H1 (cell line): ENCODE data around the gene CRTC3. TPM values are rescaled to one million over a fixed set of nuclear protein-coding genes. Genes with fewer than 3 reads are reported as not detected.

Source experiments
- CTCF ChIA-PET: fragments of 300-600 bp; sonication (Branson Sonifier 250); formaldehyde crosslinking; loops from one replicate; lab custom pipeline; 2021; ENCODE audit not compliant: partially characterized antibody; lab: Charles Lee
- POLR2A ChIA-PET: fragments of 300-600 bp; sonication (Branson Sonifier 250); formaldehyde crosslinking; loops from one replicate; lab custom pipeline; 2021; ENCODE audit warnings: inconsistent platforms; ENCODE audit not compliant: partially characterized antibody; lab: Charles Lee
- DNase-seq, 2 experiments: peaks; one replicate each; pipeline versions ENCODE4 v3.0.0 to v3.0.0-alpha.2; 2010 to 2022; ENCODE audit warnings: low spot score in 2 of 2, low read depth in 1 of 2, mixed read lengths in 1 of 2
- FAIRE-seq: peaks from 2 replicates; lab custom pipeline; 2011; peaks lifted over from hg19 to GRCh38; lab: Jason Lieb, UNC
- H2AFZ ChIP-seq: 2 replicates; pipeline ENCODE4 v1.8.1; 2012; ENCODE audit warnings: low read length, inconsistent platforms
- H2AK5ac ChIP-seq: 2 replicates; pipeline ENCODE4 v1.6.1; 2013; ENCODE audit warnings: low read depth, low read length
- H2BK120ac ChIP-seq: replicated peaks from 2 replicates; pipeline ENCODE3; 2013; ENCODE audit warnings: low read depth, low read length, inconsistent platforms
- H2BK12ac ChIP-seq: 2 replicates; pipeline ENCODE4 v1.6.1; 2013; ENCODE audit warnings: low read depth, low read length
- H2BK15ac ChIP-seq: 2 replicates; pipeline ENCODE4 v1.6.1; 2013; ENCODE audit warnings: low read length
- H2BK20ac ChIP-seq: 2 replicates; pipeline ENCODE4 v1.6.1; 2013; ENCODE audit warnings: low read length
- H2BK5ac ChIP-seq: 2 replicates; pipeline ENCODE4 v1.6.1; 2013; ENCODE audit warnings: low read depth, low read length
- H3K14ac ChIP-seq: 2 replicates; pipeline ENCODE4 v1.6.1; 2013; ENCODE audit warnings: inconsistent platforms; ENCODE audit not compliant: insufficient read length
- H3K18ac ChIP-seq: 2 replicates; pipeline ENCODE4 v1.6.1; 2013; ENCODE audit warnings: low read length; ENCODE audit errors: extremely low read depth
- H3K23ac ChIP-seq: 2 replicates; pipeline ENCODE4 v1.6.1; 2013; ENCODE audit warnings: inconsistent platforms; ENCODE audit not compliant: insufficient read length
- H3K23me2 ChIP-seq: 2 replicates; pipeline ENCODE4 v1.6.1; 2013; ENCODE audit warnings: low read depth, low read length
- H3K27ac ChIP-seq: 2 replicates; pipeline ENCODE4 v1.6.1; 2011; ENCODE audit warnings: low read depth, low read length, inconsistent platforms
- H3K27me3 ChIP-seq, 4 experiments: replicated peaks in 1 of 4; 1 replicate in 1 of 4; 2 replicates in 3 of 4; pipeline versions ENCODE4 v1.6.1 to v1.8.1; 2011 to 2013; ENCODE audit warnings: low read length in 3 of 4, mild to moderate bottlenecking in 3 of 4, inconsistent platforms in 2 of 4, mixed read lengths in 2 of 4, moderate library complexity in 1 of 4; ENCODE audit not compliant: control insufficient read depth in 3 of 4, insufficient read depth in 3 of 4; ENCODE audit errors: extremely low read depth in 1 of 4
- H3K36me3 ChIP-seq, 4 experiments: 2 replicates each; pipeline versions ENCODE4 v1.6.1 to v1.8.1; 2011 to 2013; ENCODE audit warnings: mild to moderate bottlenecking in 4 of 4, low read length in 3 of 4, moderate library complexity in 2 of 4, control low read depth in 1 of 4, inconsistent platforms in 1 of 4; ENCODE audit not compliant: insufficient read depth in 4 of 4, control insufficient read depth in 2 of 4
- H3K4ac ChIP-seq: replicated peaks from 2 replicates; pipeline ENCODE3; 2013; ENCODE audit warnings: low read length, low read depth, mixed read lengths, inconsistent platforms; ENCODE audit not compliant: insufficient read length
- H3K4me1 ChIP-seq, 4 experiments: replicated peaks in 1 of 4; 1 replicate in 1 of 4; 2 replicates in 3 of 4; pipeline versions ENCODE4 v1.6.1 to v1.8.1; 2011 to 2013; ENCODE audit warnings: low read length in 3 of 4, inconsistent platforms in 2 of 4, mixed read lengths in 1 of 4; ENCODE audit not compliant: insufficient read depth in 4 of 4, control insufficient read depth in 3 of 4
- H3K4me2 ChIP-seq, 2 experiments: 2 replicates each; pipeline versions ENCODE4 v1.6.1 to v1.8.1; 2011 to 2013; ENCODE audit warnings: low read depth in 2 of 2, low read length in 2 of 2, control low read depth in 1 of 2, inconsistent platforms in 1 of 2, mild to moderate bottlenecking in 1 of 2; ENCODE audit not compliant: insufficient read depth in 1 of 2
- H3K4me3 ChIP-seq, 4 experiments: fragments of 200-600, 300-600 bp in 1 of 4; sonication (generic), shearing (Covaris generic), sonication (Bioruptor Twin) in 1 of 4; 2 replicates each; pipeline versions ENCODE4 v1.5.1 to v1.8.1; 2011 to 2016; ENCODE audit warnings: low read length in 4 of 4, low read depth in 3 of 4, control low read depth in 2 of 4, inconsistent platforms in 2 of 4, mild to moderate bottlenecking in 2 of 4, mixed read lengths in 1 of 4, moderate library complexity in 1 of 4; ENCODE audit not compliant: insufficient read depth in 2 of 4; ENCODE audit errors: extremely low read depth in 1 of 4
- H3K56ac ChIP-seq: replicated peaks from 2 replicates; pipeline ENCODE3; 2013; ENCODE audit warnings: low read depth, mild to moderate bottlenecking, mixed read lengths, low read length, inconsistent platforms; ENCODE audit not compliant: insufficient read length
- H3K79me1 ChIP-seq: 2 replicates; pipeline ENCODE4 v1.6.1; 2013; ENCODE audit warnings: low read depth, low read length, control low read depth
- H3K79me2 ChIP-seq, 2 experiments: 2 replicates each; pipeline versions ENCODE4 v1.6.1 to v1.8.1; 2012 to 2013; ENCODE audit warnings: low read length in 2 of 2, mild to moderate bottlenecking in 2 of 2, inconsistent platforms in 1 of 2; ENCODE audit not compliant: insufficient read depth in 2 of 2, control insufficient read depth in 1 of 2
- H3K9ac ChIP-seq, 4 experiments: replicated peaks in 1 of 4; 1 replicate in 1 of 4; 2 replicates in 3 of 4; pipeline versions ENCODE4 v1.6.1 to v1.8.1; 2011 to 2013; ENCODE audit warnings: low read depth in 3 of 4, low read length in 3 of 4, control low read depth in 2 of 4, mild to moderate bottlenecking in 2 of 4, moderate library complexity in 2 of 4, inconsistent platforms in 1 of 4; ENCODE audit errors: extremely low read depth in 1 of 4
- H3K9me3 ChIP-seq, 2 experiments: 2 replicates each; pipeline versions ENCODE4 v1.6.1 to v1.8.1; 2012 to 2013; ENCODE audit warnings: mild to moderate bottlenecking in 2 of 2, moderate library complexity in 2 of 2, control low read depth in 1 of 2, inconsistent platforms in 1 of 2, low read depth in 1 of 2, low read length in 1 of 2, mixed read lengths in 1 of 2; ENCODE audit not compliant: insufficient read depth in 2 of 2
- H4K20me1 ChIP-seq, 2 experiments: replicated peaks in 1 of 2; 2 replicates each; pipeline versions ENCODE3 to v1.8.1; 2011 to 2013; ENCODE audit warnings: inconsistent platforms in 2 of 2, low read length in 2 of 2, mild to moderate bottlenecking in 1 of 2; ENCODE audit not compliant: insufficient read depth in 2 of 2, control insufficient read depth in 1 of 2
- H4K5ac ChIP-seq: 2 replicates; pipeline ENCODE4 v1.6.1; 2013; ENCODE audit warnings: low read length, low read depth, mixed read lengths, inconsistent platforms; ENCODE audit not compliant: insufficient read length
- H4K8ac ChIP-seq: 2 replicates; pipeline ENCODE4 v1.8.0; 2013; ENCODE audit warnings: mild to moderate bottlenecking, moderate library complexity, low read length, inconsistent platforms; ENCODE audit not compliant: insufficient read depth; ENCODE audit errors: extremely low read depth
- H4K91ac ChIP-seq: replicated peaks from 2 replicates; pipeline ENCODE3; 2013; ENCODE audit warnings: low read length, mixed read lengths, inconsistent platforms; ENCODE audit not compliant: insufficient read length
- ATF3 ChIP-seq: IDR thresholded peaks from 2 replicates; pipeline ENCODE4 v1.6.1; 2011; ENCODE audit warnings: low read depth, mild to moderate bottlenecking, low read length; ENCODE audit not compliant: insufficient read depth
- BCL11A ChIP-seq, 2 experiments: IDR thresholded peaks; one replicate each; pipeline ENCODE4 v1.6.1; 2011; ENCODE audit warnings: low read depth in 2 of 2, low read length in 2 of 2, mild to moderate bottlenecking in 2 of 2
- CBX8 ChIP-seq: fragments of 300-800, 300-1000 bp; sonication (generic); IDR thresholded peaks from 2 replicates; pipeline ENCODE4 v1.7.1; 2016; ENCODE audit warnings: low read depth, low read length, borderline replicate concordance
- CREB1 ChIP-seq: IDR thresholded peaks from 2 replicates; pipeline ENCODE4 v1.6.1; 2012; ENCODE audit warnings: inconsistent platforms
- EZH2 ChIP-seq: fragments of 200-600 bp; sonication (generic); IDR thresholded peaks from 2 replicates; pipeline ENCODE4 v1.7.1; 2012; ENCODE audit warnings: low read depth, mild to moderate bottlenecking, moderate library complexity, low read length, inconsistent platforms; ENCODE audit not compliant: severe bottlenecking
- HDAC6 ChIP-seq: IDR thresholded peaks from one replicate; pipeline ENCODE4 v1.7.1; 2012; ENCODE audit warnings: low read depth, mild to moderate bottlenecking, inconsistent platforms, low read length, moderate library complexity
- MAFK ChIP-seq: IDR thresholded peaks from 2 replicates; pipeline ENCODE4 v1.6.1; 2012; ENCODE audit warnings: low read depth, mild to moderate bottlenecking, improper control_type of control experiment, low read length
- RFX5 ChIP-seq: IDR thresholded peaks from 2 replicates; pipeline ENCODE4 v1.6.1; 2011; ENCODE audit warnings: low read depth, low read length, improper control_type of control experiment, borderline replicate concordance
- SIN3A ChIP-seq, 2 experiments: IDR thresholded peaks in 1 of 2; conservative IDR thresholded peaks in 1 of 2; 2 replicates each; pipeline ENCODE4 v1.6.1; 2011 to 2012; ENCODE audit warnings: low read length in 2 of 2, improper control_type of control experiment in 1 of 2, low read depth in 1 of 2, mild to moderate bottlenecking in 1 of 2
- SIRT6 ChIP-seq: IDR thresholded peaks from one replicate; pipeline ENCODE4 v1.7.1; 2012; ENCODE audit warnings: low read length, inconsistent platforms
- SRF ChIP-seq: IDR thresholded peaks from 2 replicates; pipeline ENCODE4 v1.6.1; 2011; ENCODE audit warnings: mild to moderate bottlenecking, low read depth, low read length, moderate library complexity
- SUZ12 ChIP-seq: fragments of 200-600 bp; sonication (generic); IDR thresholded peaks from 2 replicates; pipeline ENCODE4 v1.6.1; 2012; ENCODE audit warnings: mild to moderate bottlenecking, inconsistent platforms, low read length, moderate library complexity, mixed read lengths
- ZNF274 ChIP-seq: IDR thresholded peaks from 2 replicates; pipeline ENCODE4 v1.7.0; 2012; ENCODE audit warnings: low read length, borderline replicate concordance; ENCODE audit errors: extremely low read depth
- WGBS, 2 experiments: shearing (Covaris generic) in 1 of 2; methylation state at CpG; one replicate each; pipeline versions ENCODE4 v1.1.6 to v1.1.7; 2013 to 2015; ENCODE audit warnings: low lambda C conversion rate in 2 of 2, mixed read lengths in 2 of 2, inconsistent platforms in 1 of 2, low coverage in 1 of 2, missing lambda C conversion rate in 1 of 2; ENCODE audit not compliant: insufficient replicate concordance in 2 of 2, insufficient coverage in 1 of 2, insufficient read length in 1 of 2; ENCODE audit errors: extremely low coverage in 1 of 2, missing lambda C conversion rate in 1 of 2; 5-methylcytosine and 5-hydroxymethylcytosine counted together
- polyA plus RNA-seq, 7 experiments: library from polyadenylated mRNA; depleted of rRNA in 3 of 7; stranded (reverse) in 5 of 7; unstranded in 2 of 7; fragments of >200 nt in 5 of 7; fragments of 200-250 nt in 2 of 7; gene quantifications; 1 replicate in 5 of 7; 2 replicates in 1 of 7; 4 replicates in 1 of 7; pipeline versions ENCODE4 v1.2.1 to v1.2.3, GENCODE V29; 2011 to 2013; ENCODE audit warnings: missing spikeins in 2 of 7, mixed read lengths in 2 of 7
- total RNA-seq: library from RNA; stranded (reverse); fragmentation: NEBNext Ultra II Directional; extraction: Animal tissue kit (Norgen Biotek cat#: 25700); gene quantifications from 2 replicates; pipeline ENCODE4 v1.2.1, GENCODE V29; 2021

CRTC3 gene
- total and polyA plus RNA-seq, 2 of the 8 experiments (the other 6 are each of a cell fraction or from before 2014, with no cell fraction given), result 5.0 to 5.3 TPM

DNA sequence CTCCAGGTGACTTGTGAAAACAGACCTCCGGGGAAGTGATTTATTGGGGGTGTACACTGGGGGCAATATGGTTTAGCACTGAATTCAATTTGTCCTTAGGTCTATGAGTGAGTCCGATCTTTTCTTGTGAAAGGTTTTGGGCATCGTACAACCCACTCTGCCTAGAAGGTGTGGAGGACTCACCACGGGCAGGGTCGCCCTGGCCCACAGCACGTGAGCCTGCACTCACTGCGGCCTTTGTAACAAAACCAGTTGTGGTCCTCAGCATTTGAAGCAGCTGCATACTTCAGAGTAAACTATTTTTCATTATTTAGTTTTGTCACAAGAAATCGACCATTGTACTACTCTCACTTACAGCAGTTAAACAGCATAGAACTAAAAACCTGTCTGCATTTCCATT is 114.8 kb downstream of the CRTC3 start:
- H4K91ac ChIP-seq, result no peak overlapping the region
- H4K8ac ChIP-seq, result no peak overlapping the region
- no peak overlapping the region for H4K5ac ChIP-seq
- no peaks in the 10 kb centered on the region; a peak in 1 of 4 replicates for H3K9me3 ChIP-seq
- POLR2A ChIA-PET, result no interaction called here
- no peak overlapping the region for H3K4me3 ChIP-seq
- H3K23me2 ChIP-seq, result peaks cover 3% of the 10 kb centered on the region; the same call in 1 of the 2 replicates
- no peak overlapping the region for H3K4me2 ChIP-seq
- H2AFZ ChIP-seq, result no peak overlapping the region
- no peak overlapping the region for H2BK15ac ChIP-seq
- no peak overlapping the region for H3K14ac ChIP-seq
- 92% methylated on average over 8 of the region's 8 CpGs; no CpG with 5 or more reads in 1 of the 2 experiments for WGBS, 2 experiments
- no peak overlapping the region for H3K4ac ChIP-seq
- CTCF ChIA-PET, result interaction anchor here (1.1 kb wide), 1 partner anchor 33 kb away, joined by 3 read pairs; no protein-coding TSS in a partner anchor
- no peaks in the 10 kb centered on the region for H3K36me3 ChIP-seq
- H2BK120ac ChIP-seq, result no peak overlapping the region
- no peaks in the 10 kb centered on the region; a peak in 1 of 7 replicates for H3K27me3 ChIP-seq
- H2BK20ac ChIP-seq, result no peak overlapping the region
- H2BK12ac ChIP-seq, result no peak overlapping the region
- DNase-seq, result no peak
- no peak overlapping the region for H3K18ac ChIP-seq
- H2BK5ac ChIP-seq, result no peak overlapping the region
- no peak overlapping the region for H2AK5ac ChIP-seq
- H3K4me1 ChIP-seq, result peaks cover 0 to 6% (median 4%) of the 10 kb centered on the region in 4 experiments; a peak in 6 of 7 replicates
- no peak for FAIRE-seq
- H3K9ac ChIP-seq, result no peak overlapping the region
- no peak overlapping the region for H3K23ac ChIP-seq
- H3K79me2 ChIP-seq, result no peaks in the 10 kb centered on the region
- H3K79me1 ChIP-seq, result no peaks in the 10 kb centered on the region
- H3K27ac ChIP-seq, result no peak overlapping the region
- H3K56ac ChIP-seq, result no peak overlapping the region
- TF ChIP-seq RFX5 (no peak), HDAC6 (no peak), SIN3A (conservative IDR thresholded peaks at IDR 0.05 in 1 of 2, IDR thresholded peaks at IDR 0.05 in 1 of 2; ENCODE audit: low read depth in 1 of 2, low read length in 2 of 2) (no peak), EZH2 (no peak), SIRT6 (no peak), MAFK (no peak), ZNF274 (no peak), BCL11A (IDR thresholded peaks at IDR 0.05; ENCODE audit: low read depth in 2 of 2, low read length in 2 of 2) (no peak), ATF3 (no peak), CBX8 (no peak), CREB1 (no peak), SUZ12 (no peak), SRF (no peak)
- no peaks in the 10 kb centered on the region for H4K20me1 ChIP-seq
